ENCODE measurements around the gene DCX. TPM values are rescaled to one million over a fixed set of nuclear protein-coding genes. Genes with fewer than 3 reads are reported as not detected.

Gene DCX
- total and polyA plus RNA-seq, 9 of the 15 experiments (the other 6 are each of a cell fraction or from before 2014, with no cell fraction given), result not detected

Small RNA genes lying within 50 kb of the gene (small RNA-seq; reads per million reads assigned to genes)
- gene RNU6-496P, result not detected

Other genes with a start within 250 kb of the DCX start
- gene CAPN6, start 141.7 kb downstream of the DCX start, total RNA-seq (2014; rRNA removed), result not detected in 2 replicates
- not detected in 2 replicates for gene CAPN6, start 141.7 kb downstream of the DCX start, total RNA-seq (2014; rRNA removed; fragmentation: Illumina TruSeq; extraction: Trizol)
- 0.08 TPM in 1 of 2 replicates, not detected in the other for gene CAPN6, start 141.7 kb downstream of the DCX start, total RNA-seq (2015; rRNA removed; fragmentation: Illumina TruSeq; extraction: Trizol)
- gene CAPN6, start 141.7 kb downstream of the DCX start, total RNA-seq (2021), result not detected in 2 replicates
- gene CAPN6, start 141.7 kb downstream of the DCX start, polyA plus RNA-seq (2011; rRNA removed), result not detected in 2 replicates
- gene CAPN6, start 141.7 kb downstream of the DCX start, polyA plus RNA-seq (2014; fragmentation: Illumina TruSeq; extraction: Trizol), result 0.06 TPM in 1 of 2 replicates, not detected in the other
- gene CAPN6, start 141.7 kb downstream of the DCX start, polyA plus RNA-seq (2014; fragmentation: Nextera tagmentation; extraction: Ambion mirVana), result not detected
- 0.08 and 0.11 TPM in 2 replicates for gene CAPN6, start 141.7 kb downstream of the DCX start, polyA plus RNA-seq (2014; rRNA removed)
- not detected in 2 replicates for gene SERTM2, start 99.5 kb upstream of the DCX start, total RNA-seq (2014; rRNA removed)
- 0.03 and 0.04 TPM in 2 replicates for gene SERTM2, start 99.5 kb upstream of the DCX start, total RNA-seq (2014; rRNA removed; fragmentation: Illumina TruSeq; extraction: Trizol)
- gene SERTM2, start 99.5 kb upstream of the DCX start, total RNA-seq (2015; rRNA removed; fragmentation: Illumina TruSeq; extraction: Trizol), result 0.08 TPM in 1 of 2 replicates, not detected in the other
- gene SERTM2, start 99.5 kb upstream of the DCX start, total RNA-seq (2021), result not detected in 2 replicates
- gene SERTM2, start 99.5 kb upstream of the DCX start, polyA plus RNA-seq (2011; rRNA removed), result 0.35 and 0.37 TPM in 2 replicates
- gene SERTM2, start 99.5 kb upstream of the DCX start, polyA plus RNA-seq (2014; fragmentation: Illumina TruSeq; extraction: Trizol), result 0.04 TPM in 1 of 2 replicates, not detected in the other
- gene SERTM2, start 99.5 kb upstream of the DCX start, polyA plus RNA-seq (2014; fragmentation: Nextera tagmentation; extraction: Ambion mirVana), result under 1 TPM; 0.01 to 0.04 TPM
- gene SERTM2, start 99.5 kb upstream of the DCX start, polyA plus RNA-seq (2014; rRNA removed), result 0.08 and 0.11 TPM in 2 replicates

Measured in K562 (cell line).